Fibroblast of skin of right biceps (primary cell): ENCODE results near the gene DHRS11.
A peak's percentile ranks its signal among the peaks of the same experiment; 100 is the strongest.

Experiments used
- DNase-seq: peaks from one replicate; pipeline ENCODE4 v3.0.0-alpha.2; 2013

The DHRS11 gene, protein sequence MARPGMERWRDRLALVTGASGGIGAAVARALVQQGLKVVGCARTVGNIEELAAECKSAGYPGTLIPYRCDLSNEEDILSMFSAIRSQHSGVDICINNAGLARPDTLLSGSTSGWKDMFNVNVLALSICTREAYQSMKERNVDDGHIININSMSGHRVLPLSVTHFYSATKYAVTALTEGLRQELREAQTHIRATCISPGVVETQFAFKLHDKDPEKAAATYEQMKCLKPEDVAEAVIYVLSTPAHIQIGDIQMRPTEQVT

DNA sequence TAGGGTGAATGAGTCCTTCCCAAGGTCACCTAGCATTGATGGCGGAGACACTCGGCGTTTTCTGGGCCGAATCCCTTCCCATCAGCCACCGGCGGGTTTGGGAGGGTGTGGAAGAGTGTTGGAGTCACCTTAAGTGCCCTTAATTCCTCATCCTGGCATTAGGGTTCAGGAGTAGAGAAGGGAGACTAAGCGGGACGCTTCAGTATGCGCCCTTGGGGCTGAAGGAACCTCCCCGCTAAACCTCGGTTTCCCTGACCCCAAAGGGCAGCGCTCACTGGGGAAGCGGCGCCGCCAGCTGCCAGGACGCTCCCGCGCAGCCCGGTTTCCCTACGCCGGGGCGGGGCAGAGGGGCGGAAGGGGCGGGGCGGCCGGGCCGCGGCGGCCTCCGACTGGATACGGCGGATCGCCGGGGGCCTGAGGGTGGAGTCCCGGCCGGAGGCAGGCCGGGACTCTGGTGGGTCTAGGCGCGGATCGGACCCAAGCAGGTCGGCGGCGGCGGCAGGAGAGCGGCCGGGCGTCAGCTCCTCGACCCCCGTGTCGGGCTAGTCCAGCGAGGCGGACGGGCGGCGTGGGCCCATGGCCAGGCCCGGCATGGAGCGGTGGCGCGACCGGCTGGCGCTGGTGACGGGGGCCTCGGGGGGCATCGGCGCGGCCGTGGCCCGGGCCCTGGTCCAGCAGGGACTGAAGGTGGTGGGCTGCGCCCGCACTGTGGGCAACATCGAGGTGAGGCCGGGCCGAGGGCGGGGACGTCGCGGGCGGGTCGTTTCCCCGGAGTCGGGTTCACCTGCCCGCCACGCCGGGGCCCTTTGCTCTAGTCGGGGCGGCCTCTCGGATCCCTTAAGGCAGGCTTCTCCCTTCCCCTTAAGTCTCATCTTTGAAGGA lies at the start of gene DHRS11:
DHRS11 (plus strand) TSS at position 446 of the 882 bp plus-strand sequence; CDS start at position 577, 131 bp downstream.
- DNase-seq: peak; percentile 75

DNA sequence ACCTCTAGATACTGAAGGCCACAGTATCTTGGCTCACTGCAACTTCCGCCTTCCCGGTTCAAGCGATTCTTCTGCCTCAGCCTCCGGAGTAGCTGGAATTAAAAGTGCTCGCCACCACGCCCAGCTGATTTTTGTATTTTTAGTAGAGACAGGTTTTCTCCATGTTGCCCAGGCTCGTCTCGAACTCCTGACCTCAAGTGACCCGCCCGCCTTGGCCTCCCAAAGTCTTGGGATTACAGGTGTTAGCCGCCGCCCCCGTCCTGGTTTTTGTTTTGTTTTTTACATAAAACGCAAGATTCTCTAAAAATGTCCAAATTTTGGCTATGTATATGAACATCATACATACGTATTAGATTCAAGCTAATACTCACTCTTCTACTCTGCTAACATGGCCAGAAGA lies 48.9 kb upstream of the DHRS11 start:
- DNase-seq: no peak

DNA sequence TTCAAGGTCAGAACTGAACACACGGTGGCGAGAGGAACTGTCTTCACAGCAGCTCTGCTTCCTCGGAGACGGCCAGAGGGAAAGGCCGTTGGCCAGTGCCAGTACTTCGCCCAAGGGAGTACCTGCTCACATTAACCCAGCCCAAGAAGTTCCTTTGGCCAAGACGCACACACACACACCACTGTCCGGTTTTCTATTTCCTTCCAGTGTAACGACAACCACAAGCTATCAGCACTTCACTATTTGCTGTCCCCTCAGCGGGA lies 47.7 kb upstream of the DHRS11 start:
- DNase-seq: peak; percentile 44

DNA sequence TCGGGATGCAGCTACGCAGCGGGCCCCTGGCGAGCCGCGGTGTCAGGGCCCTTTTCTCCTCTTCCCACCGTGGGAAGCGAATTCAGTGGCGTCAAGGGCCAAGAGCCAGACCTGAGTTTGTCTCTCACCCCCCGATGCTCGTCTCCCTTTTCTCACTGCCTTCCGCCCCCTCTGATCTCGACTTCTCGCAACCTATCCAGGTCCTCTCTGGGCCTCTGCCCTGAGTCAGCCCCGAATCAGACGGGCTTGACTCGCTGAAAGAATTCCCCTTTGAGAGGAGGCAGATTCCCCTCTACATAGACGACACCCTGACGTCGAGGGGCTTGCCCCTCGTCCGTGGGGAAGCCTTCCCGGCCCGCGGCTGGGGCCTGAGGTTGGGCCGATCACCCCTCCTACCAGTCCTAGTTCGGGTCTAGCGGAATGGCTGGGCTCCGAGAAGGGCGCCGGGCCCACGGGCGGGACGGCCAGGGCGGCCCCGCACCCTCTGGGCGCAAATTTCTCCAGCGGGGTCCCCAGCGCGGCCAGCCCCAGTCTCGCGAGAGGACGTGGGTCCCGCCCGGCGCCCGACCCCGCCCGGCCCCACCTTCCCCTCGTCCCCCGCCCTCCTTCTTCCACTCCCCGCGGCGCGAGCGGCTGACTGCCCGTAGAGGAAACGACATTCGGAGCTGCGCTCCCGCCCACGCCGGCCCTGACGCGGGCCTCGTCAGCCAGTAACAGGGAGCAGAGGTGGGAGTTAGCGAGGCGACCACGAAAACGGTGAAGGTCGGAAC lies 47.2 kb upstream of the DHRS11 start, which contains the start of gene GGNBP2:
GGNBP2 (plus strand) TSS at position 613 of the 770 bp plus-strand sequence. CDS start 806 bp downstream, outside the sequence.
- DNase-seq: peak; percentile 95

DNA sequence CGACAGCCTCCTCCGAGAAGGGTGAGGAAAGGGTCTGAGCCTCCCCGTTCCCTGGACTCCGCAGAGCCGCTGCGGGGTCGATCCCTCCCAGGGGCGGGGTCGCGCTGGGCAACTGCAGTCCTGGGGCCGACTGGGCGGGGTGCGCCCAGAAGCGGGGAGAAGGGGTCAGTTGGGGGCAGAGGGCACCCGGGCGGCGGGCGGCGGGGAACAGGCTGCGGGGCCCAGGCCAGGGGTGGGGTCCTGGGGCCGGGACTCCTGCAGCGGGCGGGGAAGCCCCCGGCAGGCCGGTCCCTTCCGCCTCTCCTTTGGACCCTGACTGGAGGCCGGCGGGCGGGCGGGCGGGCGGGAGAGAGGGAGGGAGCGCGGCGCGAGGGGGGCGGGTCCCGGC lies 46.6 kb upstream of the DHRS11 start:
- no peak for DNase-seq

DNA sequence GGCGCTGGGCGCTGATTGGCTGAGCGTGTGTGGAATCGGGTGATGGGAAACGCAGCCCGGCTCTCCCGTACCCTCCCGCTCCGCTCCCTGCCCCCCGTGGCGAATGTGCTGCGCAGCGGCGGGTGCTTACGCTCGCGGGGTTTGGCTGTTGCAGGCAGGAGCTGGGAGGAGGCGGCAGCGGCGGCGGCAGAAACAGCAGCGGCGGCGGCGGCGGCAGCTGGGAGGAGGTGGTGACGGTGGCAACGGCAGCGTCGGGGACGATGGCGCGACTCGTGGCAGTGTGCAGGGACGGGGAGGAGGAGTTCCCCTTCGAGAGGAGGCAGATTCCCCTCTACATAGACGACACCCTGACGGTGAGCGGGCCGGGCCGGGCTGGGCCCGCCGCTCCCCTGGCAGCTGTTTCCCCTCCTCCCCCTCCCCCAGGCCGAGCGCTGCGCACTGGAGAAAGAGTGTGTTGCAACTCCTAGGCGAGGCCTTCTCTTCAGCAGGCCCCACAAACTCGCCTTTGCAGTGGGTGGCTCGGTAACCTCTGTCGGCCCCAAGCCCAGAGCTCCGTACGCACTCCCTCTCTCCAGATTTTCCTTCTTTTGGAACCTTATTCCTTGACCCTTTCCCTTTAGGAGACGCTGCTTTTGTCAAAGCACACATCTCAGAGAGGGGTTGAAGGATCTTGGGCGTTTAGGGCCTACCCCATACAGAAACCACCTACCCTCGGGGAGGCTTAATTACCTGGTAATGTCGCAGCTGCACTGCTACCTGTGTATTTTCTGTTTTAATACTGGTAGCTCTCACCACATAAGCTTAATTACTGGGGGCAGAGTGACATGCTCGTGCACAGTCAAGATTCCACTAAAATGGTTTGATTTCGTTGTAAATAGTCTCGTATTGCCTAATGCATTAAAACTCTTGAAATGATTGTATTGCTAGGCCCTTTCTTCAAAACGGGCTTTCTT lies 45.9 kb upstream of the DHRS11 start:
- DNase-seq: peak; percentile 98

DNA sequence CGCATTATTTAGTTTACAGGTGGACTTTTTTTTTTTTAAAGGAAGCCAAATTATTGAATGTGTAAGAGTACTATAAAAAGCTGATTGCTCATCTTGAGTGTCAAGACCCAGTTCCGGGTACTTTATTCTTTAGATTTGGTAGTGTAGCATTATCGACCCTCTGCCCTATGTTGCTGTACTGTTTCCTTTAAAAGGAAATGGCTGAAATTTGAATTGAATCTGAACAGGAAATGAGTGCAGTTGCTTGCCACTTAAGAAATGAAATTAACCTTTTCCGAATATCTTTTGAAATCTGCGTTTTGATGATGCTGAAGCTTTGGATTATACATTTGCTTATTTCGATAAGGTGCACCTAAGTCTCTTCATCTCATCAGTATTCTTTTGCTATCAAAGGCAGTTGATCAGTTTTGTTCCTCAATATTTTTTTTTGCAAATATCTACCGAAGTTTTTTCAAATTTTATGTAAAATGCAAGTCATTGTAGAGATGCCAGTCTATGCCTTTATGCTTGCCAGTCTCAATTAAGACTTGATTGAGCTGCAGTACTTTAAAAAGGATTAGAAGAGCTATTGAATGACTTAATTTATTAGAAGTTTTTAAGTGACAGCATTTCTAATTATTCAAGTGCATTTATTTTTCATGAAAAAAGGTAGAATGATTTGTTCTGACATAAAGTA lies 45.1 kb upstream of the DHRS11 start:
- no peak for DNase-seq

DNA sequence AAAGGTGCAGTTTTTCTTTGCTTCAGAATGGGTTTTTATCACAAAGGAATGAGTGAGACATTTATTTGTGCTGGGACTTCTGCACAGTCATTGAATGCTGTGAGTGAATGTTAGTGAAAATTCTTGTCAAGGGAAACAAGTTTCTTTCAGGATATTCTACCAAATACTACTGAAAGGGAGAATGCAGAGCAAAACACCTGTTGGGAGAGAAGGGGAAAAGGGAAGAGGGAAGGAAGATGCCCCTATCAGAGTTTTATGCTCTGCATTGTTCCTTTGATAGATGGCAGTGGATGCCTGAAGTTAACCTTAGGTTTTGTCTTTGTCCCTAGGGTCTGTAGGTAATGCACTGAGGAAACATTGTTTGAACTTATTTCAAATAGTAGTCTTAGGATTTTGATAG lies 43.9 kb upstream of the DHRS11 start:
- DNase-seq: no peak

DNA sequence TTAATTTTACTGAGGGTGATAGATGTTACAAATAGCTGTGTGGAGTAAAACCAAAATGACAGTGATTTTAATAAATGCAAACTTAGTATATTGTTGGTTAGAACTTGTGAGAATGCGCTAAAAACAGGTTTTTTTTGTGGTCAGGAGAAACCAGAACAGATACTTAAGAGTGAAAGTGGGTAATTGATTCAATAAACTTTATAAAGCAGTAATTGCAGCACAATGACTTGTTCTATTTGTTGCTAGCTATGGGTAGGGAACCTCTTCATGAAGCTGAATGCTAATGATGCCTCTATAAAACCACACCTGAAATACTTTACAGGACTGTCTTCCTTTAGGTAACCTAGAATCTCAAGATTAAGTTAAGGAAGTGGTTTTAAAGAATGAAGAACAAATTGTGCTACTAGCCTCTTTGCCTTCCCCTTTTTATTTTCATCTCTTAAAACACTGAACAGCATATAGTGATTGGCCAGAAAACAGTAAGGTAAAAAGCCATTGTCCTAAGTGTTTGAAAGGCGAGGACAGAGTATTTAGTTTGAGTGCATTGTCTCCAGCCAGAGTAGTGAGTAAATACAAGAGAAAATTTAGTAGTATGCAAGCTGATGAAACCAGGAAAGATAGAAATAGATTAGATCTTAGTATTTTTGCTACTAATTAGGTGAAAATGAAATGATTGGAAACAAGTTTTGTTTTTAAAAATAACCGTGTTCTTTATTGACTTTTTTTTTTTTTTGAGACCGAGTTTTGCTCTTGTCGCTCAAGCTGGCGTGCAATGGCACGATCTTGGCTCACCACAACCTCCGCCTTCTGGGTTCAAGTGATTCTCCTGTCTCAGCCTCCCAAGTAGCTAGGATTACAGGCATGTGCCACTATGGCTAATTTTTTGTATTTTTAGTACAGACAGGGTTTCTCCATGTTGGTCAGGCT lies 40.9 kb upstream of the DHRS11 start:
- no peak for DNase-seq

DNA sequence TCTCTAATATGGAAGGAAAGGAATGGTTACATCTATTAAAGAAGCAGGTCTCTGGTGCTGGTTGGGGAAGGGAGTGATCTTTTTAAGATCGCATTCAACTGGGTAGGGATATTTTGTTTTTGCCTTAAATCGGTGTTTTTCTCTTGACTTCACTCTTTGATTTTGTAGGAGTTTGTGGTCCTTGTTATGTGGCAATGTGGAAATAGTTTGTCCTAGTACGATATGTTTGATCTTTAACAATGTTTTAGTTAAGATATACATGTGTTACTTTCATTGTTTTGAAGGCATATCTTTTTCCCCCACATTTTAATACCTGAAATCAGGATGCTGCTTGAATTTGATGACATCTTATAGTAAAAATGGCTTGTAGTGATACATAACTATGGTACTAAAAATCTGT lies 38.2 kb upstream of the DHRS11 start:
- no peak for DNase-seq

DNA sequence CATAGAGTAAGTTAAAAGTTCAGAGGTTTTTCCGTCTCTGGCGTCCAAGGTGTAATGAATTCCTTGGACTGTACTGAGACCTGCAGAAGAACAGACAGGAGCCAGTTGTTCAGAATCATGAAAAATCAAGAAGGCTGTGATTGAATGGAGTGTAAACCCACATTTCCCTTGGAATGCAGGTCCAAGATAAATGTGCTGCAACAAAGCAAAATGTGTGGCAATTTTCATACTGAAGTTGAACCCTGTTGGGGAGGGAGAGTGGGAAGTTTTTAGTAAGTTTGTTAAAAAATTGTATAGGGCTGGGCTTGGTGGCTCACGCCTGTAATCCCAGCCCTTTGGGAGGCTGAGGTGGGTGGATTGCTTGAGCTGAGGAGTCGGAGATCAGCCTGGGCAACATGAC lies 25.6 kb upstream of the DHRS11 start:
- no peak for DNase-seq

DNA sequence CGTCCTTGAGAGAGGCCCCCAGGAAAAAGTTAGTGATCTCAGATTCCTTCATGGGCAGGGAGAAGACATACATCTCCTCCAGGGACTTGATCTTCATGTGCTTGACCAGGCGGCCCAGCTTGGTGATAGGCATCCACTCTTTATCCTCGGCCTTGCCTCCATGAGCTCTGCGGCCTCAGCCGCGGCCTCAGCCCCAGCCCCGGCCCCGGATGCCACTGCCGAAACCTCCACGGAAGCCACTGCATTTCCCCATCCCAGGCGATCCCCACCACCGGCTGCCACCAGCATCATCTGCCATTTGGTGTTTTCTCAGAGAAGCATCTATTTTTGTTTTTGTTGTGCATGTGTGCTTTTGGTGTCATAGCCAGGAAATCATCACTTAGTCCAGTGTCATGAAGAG lies 16.7 kb upstream of the DHRS11 start:
- DNase-seq: no peak

DNA sequence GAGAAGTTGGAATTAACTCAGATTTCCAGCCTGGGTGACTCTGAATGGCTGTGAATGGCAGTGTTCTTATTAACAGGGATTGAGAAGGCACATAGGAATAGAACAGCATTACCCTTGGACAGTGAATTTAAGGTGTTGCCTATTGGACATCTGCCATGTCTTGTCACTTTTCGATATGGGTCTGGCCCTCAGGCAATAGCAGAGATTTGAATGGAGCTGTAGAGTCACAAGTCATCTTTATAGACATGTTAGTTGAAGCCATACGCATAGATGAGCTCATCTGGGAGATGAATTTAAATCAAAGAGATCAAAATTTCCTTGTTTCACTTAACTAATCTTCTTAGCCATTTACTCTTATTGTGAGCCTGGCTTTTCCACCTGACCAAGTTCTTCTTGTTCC lies 14.9 kb upstream of the DHRS11 start:
- DNase-seq: no peak

DNA sequence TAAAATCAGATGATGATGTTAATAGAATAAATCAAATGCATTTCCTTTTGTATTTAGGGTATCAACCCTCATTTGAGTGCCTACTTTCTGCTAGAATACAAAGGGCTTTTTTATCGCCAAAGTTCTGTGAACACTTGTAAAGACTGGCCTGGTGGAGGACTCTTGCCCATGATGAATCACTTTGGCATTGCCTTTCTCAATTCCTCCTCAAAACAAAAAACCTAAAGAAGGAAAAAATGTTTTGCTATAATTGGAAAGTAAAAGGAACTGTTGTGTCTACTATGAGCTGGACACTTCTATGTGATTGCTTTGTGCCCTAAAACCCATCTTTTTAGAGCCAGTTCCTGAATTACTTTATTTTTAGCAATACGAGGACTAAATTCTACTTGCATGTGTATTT lies 13.0 kb upstream of the DHRS11 start:
- DNase-seq: no peak

DNA sequence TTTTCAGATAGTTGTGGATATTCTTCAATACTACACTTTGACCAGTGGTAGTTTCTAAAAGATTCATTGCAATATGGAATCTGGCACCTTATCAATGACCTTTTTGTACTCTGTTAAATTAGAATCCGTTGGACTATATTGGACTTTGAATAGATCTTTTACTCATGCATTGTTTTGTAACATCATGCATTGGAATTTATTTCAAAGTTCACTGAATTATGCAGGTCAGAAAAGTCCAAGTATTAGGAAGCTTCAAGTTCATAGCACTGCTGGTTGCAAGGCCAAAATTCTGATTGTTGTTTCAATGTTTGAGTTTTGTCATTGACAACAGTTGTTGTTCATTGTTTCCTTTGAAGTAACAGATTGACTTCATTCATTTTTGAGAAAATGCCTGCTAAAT lies 7.9 kb upstream of the DHRS11 start:
- no peak for DNase-seq

DNA sequence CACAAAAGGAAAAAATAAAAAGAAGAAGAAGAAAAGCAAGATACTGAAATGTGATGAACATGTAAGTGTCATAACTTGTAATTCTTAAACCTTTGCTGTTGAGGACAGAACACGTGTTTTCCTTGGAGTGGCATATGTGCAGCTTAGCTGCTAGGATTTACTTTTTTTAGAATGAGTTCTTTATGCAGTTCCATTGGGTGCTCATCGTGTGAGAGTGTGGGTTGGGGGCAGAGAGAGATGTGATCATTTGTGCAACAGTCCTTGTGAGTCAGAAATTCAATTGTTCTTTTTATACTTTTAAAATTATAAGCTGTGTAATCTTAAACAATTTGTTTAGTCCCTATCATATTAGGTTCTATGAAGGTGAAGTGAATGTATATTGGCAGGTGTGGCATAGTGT lies 5.5 kb upstream of the DHRS11 start:
- no peak for DNase-seq

DNA sequence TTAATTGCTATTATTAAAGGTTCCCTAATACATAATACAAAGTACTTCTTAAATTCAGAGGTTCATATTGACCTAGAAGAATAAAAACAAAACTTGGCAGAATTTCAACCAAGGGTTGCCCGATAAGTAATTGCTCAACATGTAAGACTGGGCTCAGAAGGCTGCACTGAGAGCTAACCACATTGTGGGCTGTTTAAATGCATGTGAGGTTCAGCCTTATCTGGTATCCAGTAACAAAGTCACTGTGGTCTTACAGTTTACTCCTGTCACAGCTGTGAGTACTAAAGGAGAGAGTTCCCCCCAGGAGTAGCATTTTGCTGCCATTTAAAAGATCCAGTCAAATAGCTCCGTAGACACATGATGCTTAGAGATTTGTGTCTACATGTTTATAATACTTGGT lies 1.6 kb upstream of the DHRS11 start:
- DNase-seq: no peak

DNA sequence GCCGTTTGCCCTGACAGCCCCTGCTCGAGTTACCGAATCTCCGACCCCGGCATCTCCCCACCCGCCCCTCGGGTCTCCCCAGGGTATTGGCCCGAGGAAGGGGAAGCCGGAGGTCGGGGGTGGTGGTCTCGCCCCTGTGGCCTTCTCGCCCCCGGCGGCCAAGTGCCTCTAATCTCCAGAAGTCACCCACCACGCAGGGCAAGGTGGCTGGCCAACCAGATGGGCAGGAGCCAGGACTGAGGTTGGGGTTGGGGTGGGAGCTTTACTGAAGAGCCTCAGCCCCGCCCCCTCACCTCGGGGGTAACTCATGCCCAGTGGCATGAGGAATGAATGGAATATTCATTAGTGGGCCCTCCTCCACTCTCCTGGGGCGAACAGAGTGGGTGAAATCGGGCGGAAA lies 637 bp downstream of the DHRS11 start:
- no peak for DNase-seq

DNA sequence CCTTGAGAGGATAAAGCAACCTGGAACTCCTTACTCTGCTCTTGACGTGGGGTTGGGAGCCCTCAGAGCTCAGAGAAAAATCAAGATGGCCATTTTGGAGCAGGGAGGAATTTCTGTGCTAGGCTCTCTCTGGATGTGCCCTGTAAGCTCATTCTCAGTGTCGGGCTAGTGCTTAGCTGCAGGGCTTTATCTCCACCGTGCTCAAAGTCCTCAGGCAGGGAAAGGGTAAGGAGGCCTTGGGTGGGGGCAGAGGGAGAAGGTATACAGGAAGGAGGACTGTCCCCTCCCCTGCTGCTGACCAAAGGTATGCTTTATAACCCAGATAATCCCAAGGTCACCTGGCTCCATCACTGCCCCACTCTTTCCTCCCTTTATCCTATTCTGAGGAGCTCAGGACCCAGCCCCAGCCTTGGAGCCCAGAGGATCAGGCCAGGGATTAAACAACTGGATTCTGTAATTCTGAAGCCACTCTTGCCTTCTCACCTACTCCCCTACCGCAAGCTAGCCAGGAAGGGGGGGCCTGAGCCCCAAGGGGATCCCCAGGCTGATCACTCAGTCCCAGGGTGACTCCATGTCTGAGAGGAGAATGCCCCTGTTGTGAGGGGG lies 1.1 kb downstream of the DHRS11 start:
- no peak for DNase-seq

DNA sequence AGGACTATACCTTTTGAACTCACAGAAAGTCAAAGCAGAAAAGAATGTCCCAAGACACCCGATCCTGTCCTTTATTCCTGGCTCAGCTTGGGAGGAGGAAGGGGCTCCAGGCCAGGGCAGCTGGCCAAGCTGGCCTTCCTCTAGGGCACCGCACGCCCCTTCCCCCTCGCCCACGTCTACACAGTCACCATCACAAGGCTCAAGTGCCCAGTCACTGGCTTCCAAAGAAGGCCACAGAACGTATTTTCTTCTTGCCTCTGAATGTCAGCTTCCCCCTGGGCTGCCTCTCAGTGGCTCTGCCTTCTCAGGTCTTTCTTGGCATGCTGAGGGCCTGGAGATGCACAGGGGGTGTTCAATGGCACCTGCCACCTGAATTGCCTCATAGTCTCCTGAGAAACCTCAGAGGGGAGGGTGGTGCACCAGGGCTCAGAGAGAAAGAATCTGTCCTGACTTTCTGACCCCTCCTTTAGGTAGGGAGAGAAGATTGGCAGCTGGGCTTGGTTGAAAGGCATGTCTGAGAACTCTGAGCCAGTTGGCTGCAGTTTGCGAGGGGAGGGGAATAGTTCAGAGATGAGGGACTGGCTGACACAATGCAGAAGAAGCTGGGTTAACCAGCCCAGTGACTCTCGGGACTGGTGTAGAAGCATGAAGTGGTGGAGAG lies 2.1 kb downstream of the DHRS11 start:
- no peak for DNase-seq
